ENCODE measurements around the gene SORBS1. TPM values are rescaled to one million over a fixed set of nuclear protein-coding genes. Genes with fewer than 3 reads are reported as not detected.
"Not testable (repeated sequence)": the region's sequence is repeated elsewhere in the genome, so short reads cannot be mapped to it uniquely, and the experiment has no call there.

SORBS1 gene
- total RNA-seq, 6 experiments from 2014 or later, result 56.4 to 97.9 (median 76.5) TPM

DNA sequence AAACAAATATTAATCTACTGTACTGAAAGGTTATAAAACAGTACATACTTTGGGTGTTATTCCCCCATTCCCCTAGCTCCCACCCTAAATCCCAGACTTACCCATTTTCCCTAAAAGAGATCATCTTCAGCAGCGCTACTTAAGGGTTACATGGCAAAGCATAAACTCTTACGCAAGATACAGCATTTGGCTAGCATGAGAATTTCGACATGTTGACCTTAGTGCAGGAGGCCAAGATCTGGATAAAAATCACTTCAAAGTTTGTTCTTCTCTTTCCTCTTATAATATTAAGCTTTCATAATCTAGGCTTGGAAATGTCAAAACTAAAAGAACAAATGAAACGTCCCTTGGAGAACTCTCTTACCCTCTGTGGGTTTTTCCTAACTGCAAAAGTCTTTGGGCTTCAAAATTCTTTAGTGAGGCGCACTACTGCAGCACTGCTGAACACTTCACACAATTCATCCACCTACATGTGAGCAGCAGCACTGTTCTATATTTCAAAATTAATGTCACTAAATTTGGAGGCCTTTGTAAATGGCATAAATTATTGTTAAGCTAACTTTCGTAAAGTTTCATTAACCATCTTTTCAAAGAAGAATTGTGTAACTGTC is 210.8 kb downstream of the SORBS1 start:
- 17% methylated on average over 6 of the region's 6 CpGs for WGBS (ENCODE audit: insufficient coverage, low coverage, low lambda C conversion rate, missing lambda C conversion rate)
- H3K4me1 ChIP-seq, result peaks cover 0 to 36% (median 13%) of the 10 kb centered on the region in 4 donors
- intact Hi-C loops (cut with DNase I), result no loop called here
- H3K27ac ChIP-seq, result peak overlapping the region; percentile 8 to 72 (median 32)
- DNase-seq, result peak in 1 of 3 donors; percentile 66
- ATAC-seq, result peak; percentile 61 to 74 (median 63)
- no peak overlapping the region for H3K4me3 ChIP-seq
- peaks cover 0 to 7% (median 2%) of the 10 kb centered on the region in 4 donors for H3K36me3 ChIP-seq
- TF ChIP-seq, protein P1, sequence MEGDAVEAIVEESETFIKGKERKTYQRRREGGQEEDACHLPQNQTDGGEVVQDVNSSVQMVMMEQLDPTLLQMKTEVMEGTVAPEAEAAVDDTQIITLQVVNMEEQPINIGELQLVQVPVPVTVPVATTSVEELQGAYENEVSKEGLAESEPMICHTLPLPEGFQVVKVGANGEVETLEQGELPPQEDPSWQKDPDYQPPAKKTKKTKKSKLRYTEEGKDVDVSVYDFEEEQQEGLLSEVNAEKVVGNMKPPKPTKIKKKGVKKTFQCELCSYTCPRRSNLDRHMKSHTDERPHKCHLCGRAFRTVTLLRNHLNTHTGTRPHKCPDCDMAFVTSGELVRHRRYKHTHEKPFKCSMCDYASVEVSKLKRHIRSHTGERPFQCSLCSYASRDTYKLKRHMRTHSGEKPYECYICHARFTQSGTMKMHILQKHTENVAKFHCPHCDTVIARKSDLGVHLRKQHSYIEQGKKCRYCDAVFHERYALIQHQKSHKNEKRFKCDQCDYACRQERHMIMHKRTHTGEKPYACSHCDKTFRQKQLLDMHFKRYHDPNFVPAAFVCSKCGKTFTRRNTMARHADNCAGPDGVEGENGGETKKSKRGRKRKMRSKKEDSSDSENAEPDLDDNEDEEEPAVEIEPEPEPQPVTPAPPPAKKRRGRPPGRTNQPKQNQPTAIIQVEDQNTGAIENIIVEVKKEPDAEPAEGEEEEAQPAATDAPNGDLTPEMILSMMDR (IDR thresholded peaks at IDR 0.05), result no peak
- TF ChIP-seq POLR2A (IDR thresholded peaks at IDR 0.05), result no peak
- no peaks in the 10 kb centered on the region for H3K27me3 ChIP-seq
- H3K9me3 ChIP-seq, result no peaks in the 10 kb centered on the region

DNA sequence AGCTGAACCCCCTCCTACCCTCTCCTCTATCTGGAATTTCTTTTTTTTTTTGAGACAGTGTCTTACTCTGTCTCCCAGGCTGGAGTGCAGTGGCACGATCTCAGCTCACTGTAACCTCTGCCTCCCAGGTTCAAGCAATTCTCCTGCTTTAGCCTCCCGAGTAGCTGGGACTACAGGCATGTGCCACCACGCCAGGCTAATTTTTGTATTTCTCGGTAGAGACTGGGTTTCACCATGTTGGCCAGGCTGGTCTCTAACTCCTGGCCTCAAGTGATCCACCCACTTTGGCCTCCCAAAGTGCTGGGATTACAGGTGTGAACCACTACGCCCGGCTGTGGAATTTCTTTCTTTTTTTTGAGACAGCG is 213.8 kb downstream of the SORBS1 start:
- intact Hi-C loops (cut with DNase I); H3K9me3 ChIP-seq; H3K4me3 ChIP-seq; ATAC-seq; H3K27me3 ChIP-seq; DNase-seq; H3K27ac ChIP-seq: not testable (repeated sequence)
- H3K4me1 ChIP-seq, result peaks cover 0 to 27% (median 13%) of the 10 kb centered on the region in 4 donors
- H3K36me3 ChIP-seq, result peaks cover 0 to 14% (median 0%) of the 10 kb centered on the region in 4 donors
- WGBS (ENCODE audit: insufficient coverage, low coverage, low lambda C conversion rate, missing lambda C conversion rate), result 91% methylated on average over 7 of the region's 7 CpGs

DNA sequence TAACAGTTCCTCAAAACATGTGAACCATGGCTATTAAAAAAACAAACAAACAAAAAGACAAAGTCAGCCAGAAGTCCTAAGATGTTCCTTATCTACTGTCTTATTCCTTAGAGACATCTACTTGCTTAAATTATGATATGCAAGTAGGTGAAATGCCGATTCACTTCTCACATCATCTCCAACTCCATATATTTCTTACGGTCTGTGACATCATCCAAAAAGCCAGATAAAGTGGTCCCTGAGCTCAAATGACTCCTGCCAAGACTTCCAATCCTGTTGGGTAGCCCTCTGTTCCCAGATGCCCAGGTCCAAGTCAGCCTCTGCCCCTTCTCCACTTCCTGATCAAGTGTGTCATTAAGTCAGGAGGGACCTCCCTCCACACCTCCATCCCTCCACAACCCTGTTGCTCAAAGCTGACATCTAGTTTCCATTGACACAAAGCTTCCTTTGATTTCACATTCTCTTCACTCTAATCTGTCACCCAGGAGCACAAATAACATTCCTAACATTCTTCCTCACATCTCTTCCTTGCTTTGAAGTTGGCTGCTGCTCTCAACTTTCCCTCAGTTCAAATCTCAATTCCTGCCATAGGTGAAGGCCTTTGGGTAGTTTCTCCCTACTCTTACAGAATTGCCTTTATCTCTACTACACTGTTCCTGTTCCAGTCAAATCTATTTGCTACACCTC is 214.3 kb downstream of the SORBS1 start:
- Histone ChIP-seq H3K27me3 (no peaks in the 10 kb centered on the region), H3K9me3 (no peaks in the 10 kb centered on the region), H3K27ac (no peak overlapping the region), H3K4me1 (peaks cover 0 to 24% (median 11%) of the 10 kb centered on the region in 4 donors), H3K36me3 (peaks cover 0 to 14% (median 0%) of the 10 kb centered on the region in 4 donors), H3K4me3 (no peak overlapping the region)
- 94% methylated on average over 2 of the region's 2 CpGs for WGBS (ENCODE audit: insufficient coverage, low coverage, low lambda C conversion rate, missing lambda C conversion rate)
- TF ChIP-seq, protein P1 (IDR thresholded peaks at IDR 0.05), result no peak
- no peak for TF ChIP-seq POLR2A (IDR thresholded peaks at IDR 0.05)
- DNase-seq (no peak), ATAC-seq (no peak)
- intact Hi-C loops (cut with DNase I), result no loop called here

- ATAC-seq (no peak), DNase-seq (no peak)
- intact Hi-C loops (cut with DNase I), result no loop called here
- Histone ChIP-seq H3K9me3 (no peaks in the 10 kb centered on the region), H3K27me3 (no peaks in the 10 kb centered on the region), H3K4me1 (no peaks in the 10 kb centered on the region), H3K27ac (no peak overlapping the region), H3K36me3 (peaks cover 0 to 14% (median 5%) of the 10 kb centered on the region in 4 donors), H3K4me3 (no peak overlapping the region)
- 89% methylated on average over 4 of the region's 6 CpGs for WGBS (ENCODE audit: insufficient coverage, low coverage, low lambda C conversion rate, missing lambda C conversion rate)
- TF ChIP-seq, protein P1 (IDR thresholded peaks at IDR 0.05), result no peak
- TF ChIP-seq POLR2A (IDR thresholded peaks at IDR 0.05), result no peak
Observed at GRCh38 chr10:95343573-95343972, 217.6 kb downstream of the SORBS1 start.

DNA sequence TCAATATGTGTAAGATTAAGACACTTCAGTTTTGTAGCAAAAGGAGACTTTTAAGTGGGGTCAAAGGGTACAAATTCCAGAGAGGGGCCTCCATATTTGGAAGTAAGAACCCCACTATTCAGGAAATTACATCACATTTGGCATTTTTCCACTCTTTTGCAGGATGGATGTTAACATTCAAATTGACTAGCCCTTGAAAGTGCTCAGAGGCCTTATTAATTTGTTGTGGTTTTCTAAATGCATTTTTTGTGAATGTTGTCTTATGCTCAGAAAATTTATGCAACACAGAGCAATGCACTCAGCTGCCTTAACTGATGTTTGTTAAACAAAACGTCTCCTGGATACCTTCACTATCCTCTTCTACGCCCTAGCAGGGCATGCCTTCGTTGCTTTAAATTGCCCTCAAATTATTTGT is 219.4 kb downstream of the SORBS1 start:
- intact Hi-C loops (cut with DNase I), result no loop called here
- Histone ChIP-seq H3K4me1 (no peaks in the 10 kb centered on the region), H3K27me3 (no peaks in the 10 kb centered on the region), H3K27ac (no peak overlapping the region), H3K9me3 (no peaks in the 10 kb centered on the region), H3K4me3 (no peak overlapping the region), H3K36me3 (peaks cover 0 to 24% (median 6%) of the 10 kb centered on the region in 4 donors)
- WGBS (ENCODE audit: insufficient coverage, low coverage, low lambda C conversion rate, missing lambda C conversion rate), result 71% methylated on average over 3 of the region's 3 CpGs
- TF ChIP-seq, protein P1 (IDR thresholded peaks at IDR 0.05), result no peak
- no peak for TF ChIP-seq POLR2A (IDR thresholded peaks at IDR 0.05)
- ATAC-seq (peak in 1 of 4 donors; percentile 9), DNase-seq (no peak)
